HepG2 (cell line): Measurements from ENCODE around the gene PTCD1. TPM values are rescaled to one million over a fixed set of nuclear protein-coding genes. Genes with fewer than 3 reads are reported as not detected.

ENCODE experiments used
- AGO2 ChIP-seq: fragments of 200-400 bp; formaldehyde crosslinking; optimal IDR thresholded peaks from 2 replicates; pipeline ENCODE3; 2017; ENCODE audit warnings: mild to moderate bottlenecking, low read depth, low read length, moderate library complexity
- BHLHE40 ChIP-seq: IDR thresholded peaks from 2 replicates; pipeline ENCODE4 v1.6.1; 2011; ENCODE audit warnings: low read length, improper control_type of control experiment
- BORCS8-MEF2B ChIP-seq: sonication (generic); formaldehyde crosslinking; IDR thresholded peaks from 2 replicates; pipeline ENCODE4 v1.8.0; 2022; ENCODE audit warnings: mild to moderate bottlenecking, missing genetic modification reagents
- DNMT3B ChIP-seq: conservative IDR thresholded peaks from 2 replicates; pipeline ENCODE4 v1.6.1; 2016; ENCODE audit warnings: missing biosample characterization, control low read depth
- HBP1 ChIP-seq: IDR thresholded peaks from 2 replicates; pipeline ENCODE4 v1.6.1; 2016; ENCODE audit warnings: low read depth, control low read depth
- HNF4A ChIP-seq: sonication (generic); formaldehyde crosslinking; IDR thresholded peaks from 2 replicates; pipeline ENCODE4 v1.4.0; 2020; ENCODE audit warnings: missing genetic modification reagents
- MED13 ChIP-seq: sonication (generic); formaldehyde crosslinking; IDR thresholded peaks from 2 replicates; pipeline ENCODE4 v1.5.0; 2020; ENCODE audit warnings: missing genetic modification reagents
- NFATC3 ChIP-seq: sonication (generic); formaldehyde crosslinking; IDR thresholded peaks from 2 replicates; pipeline ENCODE4 v1.5.1; 2020; ENCODE audit warnings: mild to moderate bottlenecking, missing genetic modification reagents
- NFKB2 ChIP-seq: sonication (generic); formaldehyde crosslinking; IDR thresholded peaks from 2 replicates; pipeline ENCODE4 v1.4.0; 2020; ENCODE audit warnings: missing genetic modification reagents, borderline replicate concordance
- PHF5A ChIP-seq: IDR thresholded peaks from one replicate; pipeline ENCODE4 v1.6.1; 2018; ENCODE audit warnings: low read depth, missing genetic modification reagents; ENCODE audit not compliant: unreplicated experiment
- RFXAP ChIP-seq: sonication (generic); formaldehyde crosslinking; IDR thresholded peaks from 2 replicates; pipeline ENCODE4 v1.4.0; 2020; ENCODE audit warnings: missing genetic modification reagents, borderline replicate concordance
- SRSF1 ChIP-seq: fragments of 200-400 bp; formaldehyde crosslinking; optimal IDR thresholded peaks from 2 replicates; pipeline ENCODE3; 2017; ENCODE audit warnings: mild to moderate bottlenecking, low read depth, low read length, moderate library complexity
- TEF ChIP-seq: sonication (generic); formaldehyde crosslinking; IDR thresholded peaks from 2 replicates; pipeline ENCODE4 v1.5.0; 2020; ENCODE audit warnings: missing genetic modification reagents
- THAP7 ChIP-seq: sonication (generic); formaldehyde crosslinking; IDR thresholded peaks from 2 replicates; pipeline ENCODE4 v1.8.1; 2023; ENCODE audit warnings: mild to moderate bottlenecking, missing genetic modification reagents
- ZC3H4 ChIP-seq: sonication (generic); formaldehyde crosslinking; IDR thresholded peaks from 2 replicates; pipeline ENCODE4 v1.4.0; 2020; ENCODE audit warnings: missing genetic modification reagents, borderline replicate concordance
- ZNF446 ChIP-seq: sonication (generic); formaldehyde crosslinking; IDR thresholded peaks from 2 replicates; pipeline ENCODE4 v1.5.0; 2020; ENCODE audit warnings: mild to moderate bottlenecking, missing genetic modification reagents
- ZNF563 ChIP-seq: sonication (generic); formaldehyde crosslinking; IDR thresholded peaks from 2 replicates; pipeline ENCODE4 v1.8.0; 2022; ENCODE audit warnings: mild to moderate bottlenecking, moderate library complexity, missing genetic modification reagents
- ZNF614 ChIP-seq: IDR thresholded peaks from 2 replicates; pipeline ENCODE4 v1.6.1; 2018; ENCODE audit warnings: missing biosample characterization, missing genetic modification reagents, inconsistent platforms, borderline replicate concordance
- ZNF768 ChIP-seq: sonication (generic); formaldehyde crosslinking; IDR thresholded peaks from 2 replicates; pipeline ENCODE4 v1.4.0; 2020; ENCODE audit warnings: missing genetic modification reagents
- polyA plus RNA-seq, 8 experiments: library from polyadenylated mRNA; depleted of rRNA in 3 of 8; stranded (reverse) in 7 of 8; unstranded in 1 of 8; fragments of >200 nt; fragmentation: Illumina TruSeq in 4 of 8; extraction: Trizol in 4 of 8; gene quantifications; 2 replicates each; pipeline versions ENCODE4 v1.2.1 to v1.2.3, GENCODE V29; 2011 to 2016; ENCODE audit warnings: low read depth in 4 of 8, missing spikeins in 1 of 8, mixed read lengths in 1 of 8; ENCODE audit not compliant: insufficient read depth in 1 of 8
- total RNA-seq, 5 experiments: library from RNA; depleted of rRNA; stranded (reverse); fragments of >200 nt; fragmentation: Illumina TruSeq; extraction: Trizol; gene quantifications; 2 replicates each; pipeline ENCODE4 v1.2.3, GENCODE V29; 2016; ENCODE audit warnings: low read depth in 1 of 5
- TF ChIP-seq, protein P1 (sequence below): sonication (generic); formaldehyde crosslinking; IDR thresholded peaks from 2 replicates; pipeline ENCODE4 v1.4.0; 2020; ENCODE audit warnings: missing genetic modification reagents, mild to moderate bottlenecking, borderline replicate concordance
- TF ChIP-seq, protein P2 (sequence below): sonication (generic); formaldehyde crosslinking; IDR thresholded peaks from 2 replicates; pipeline ENCODE4 v1.8.0; 2022; ENCODE audit warnings: mild to moderate bottlenecking, missing genetic modification reagents

PTCD1 gene
- total and polyA plus RNA-seq, 2 of the 13 experiments (the other 11 are each of a cell fraction or from before 2014, with no cell fraction given), result 3.0 to 8.4 TPM

DNA sequence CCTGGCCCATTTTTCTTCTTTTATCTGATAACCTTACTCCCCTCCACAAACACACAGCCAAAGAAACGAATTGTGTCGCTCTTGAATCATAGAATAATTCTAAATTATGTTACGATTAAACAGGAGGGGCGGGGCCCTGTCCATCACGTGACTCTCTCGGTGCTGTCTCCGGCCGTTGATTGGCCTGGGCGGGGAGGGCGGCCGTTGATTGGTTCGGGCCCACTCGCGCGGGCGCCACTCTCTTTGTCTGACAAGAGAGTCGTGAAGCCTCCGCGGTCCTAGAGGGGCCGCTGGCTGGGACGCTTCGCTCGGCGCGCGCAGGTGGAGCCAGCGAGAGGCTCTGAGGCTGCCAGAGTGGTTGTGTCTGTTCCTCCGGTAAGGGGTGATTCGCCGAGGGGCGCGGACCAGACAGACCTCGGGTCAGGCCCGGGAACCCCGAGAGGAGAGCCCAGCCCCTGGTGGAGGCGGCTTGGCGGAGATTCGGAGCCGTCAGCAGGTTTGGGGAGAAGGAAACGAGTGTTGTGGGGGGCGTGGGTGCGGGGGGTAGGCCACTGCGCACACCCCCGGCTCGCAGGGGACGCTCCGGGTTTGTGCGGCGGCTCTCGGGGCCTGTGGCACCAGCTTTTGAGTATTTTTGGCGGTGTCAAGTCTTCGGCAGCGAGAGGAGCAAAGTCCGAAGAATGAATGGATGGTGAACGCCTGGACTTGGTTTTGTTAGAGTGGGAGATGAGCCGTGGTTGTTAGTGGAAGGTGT lies 34.1 kb upstream of the PTCD1 start, which contains the start of gene ZNF789 (continued):
- TF ChIP-seq, protein P1, sequence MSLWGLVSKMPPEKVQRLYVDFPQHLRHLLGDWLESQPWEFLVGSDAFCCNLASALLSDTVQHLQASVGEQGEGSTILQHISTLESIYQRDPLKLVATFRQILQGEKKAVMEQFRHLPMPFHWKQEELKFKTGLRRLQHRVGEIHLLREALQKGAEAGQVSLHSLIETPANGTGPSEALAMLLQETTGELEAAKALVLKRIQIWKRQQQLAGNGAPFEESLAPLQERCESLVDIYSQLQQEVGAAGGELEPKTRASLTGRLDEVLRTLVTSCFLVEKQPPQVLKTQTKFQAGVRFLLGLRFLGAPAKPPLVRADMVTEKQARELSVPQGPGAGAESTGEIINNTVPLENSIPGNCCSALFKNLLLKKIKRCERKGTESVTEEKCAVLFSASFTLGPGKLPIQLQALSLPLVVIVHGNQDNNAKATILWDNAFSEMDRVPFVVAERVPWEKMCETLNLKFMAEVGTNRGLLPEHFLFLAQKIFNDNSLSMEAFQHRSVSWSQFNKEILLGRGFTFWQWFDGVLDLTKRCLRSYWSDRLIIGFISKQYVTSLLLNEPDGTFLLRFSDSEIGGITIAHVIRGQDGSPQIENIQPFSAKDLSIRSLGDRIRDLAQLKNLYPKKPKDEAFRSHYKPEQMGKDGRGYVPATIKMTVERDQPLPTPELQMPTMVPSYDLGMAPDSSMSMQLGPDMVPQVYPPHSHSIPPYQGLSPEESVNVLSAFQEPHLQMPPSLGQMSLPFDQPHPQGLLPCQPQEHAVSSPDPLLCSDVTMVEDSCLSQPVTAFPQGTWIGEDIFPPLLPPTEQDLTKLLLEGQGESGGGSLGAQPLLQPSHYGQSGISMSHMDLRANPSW (CRISPR knock-in tag), result 0 out of 2 replicates have a peak, but pooled peaks have one; percentile 55
- TF ChIP-seq AGO2, result peak; percentile 69
- TF ChIP-seq ZNF563 (CRISPR knock-in tag), result peak; percentile 28; the same call in 1 of the 2 replicates
- peak; percentile 23; the same call in 1 of the 2 replicates for TF ChIP-seq ZNF446 (CRISPR knock-in tag)
- TF ChIP-seq THAP7, result peak; percentile 71
- peak; percentile 51; the same call in 1 of the 2 replicates for TF ChIP-seq ZNF768 (CRISPR knock-in tag)
- TF ChIP-seq HNF4A, result peak; percentile 33; the same call in 1 of the 2 replicates
- TF ChIP-seq ZC3H4 (CRISPR knock-in tag), result no peak
- peak; percentile 76 for TF ChIP-seq BHLHE40
- TF ChIP-seq TEF (CRISPR knock-in tag), result no peak
- peak; percentile 78; the same call in 1 of the 2 replicates for TF ChIP-seq NFKB2
- TF ChIP-seq, protein P2, sequence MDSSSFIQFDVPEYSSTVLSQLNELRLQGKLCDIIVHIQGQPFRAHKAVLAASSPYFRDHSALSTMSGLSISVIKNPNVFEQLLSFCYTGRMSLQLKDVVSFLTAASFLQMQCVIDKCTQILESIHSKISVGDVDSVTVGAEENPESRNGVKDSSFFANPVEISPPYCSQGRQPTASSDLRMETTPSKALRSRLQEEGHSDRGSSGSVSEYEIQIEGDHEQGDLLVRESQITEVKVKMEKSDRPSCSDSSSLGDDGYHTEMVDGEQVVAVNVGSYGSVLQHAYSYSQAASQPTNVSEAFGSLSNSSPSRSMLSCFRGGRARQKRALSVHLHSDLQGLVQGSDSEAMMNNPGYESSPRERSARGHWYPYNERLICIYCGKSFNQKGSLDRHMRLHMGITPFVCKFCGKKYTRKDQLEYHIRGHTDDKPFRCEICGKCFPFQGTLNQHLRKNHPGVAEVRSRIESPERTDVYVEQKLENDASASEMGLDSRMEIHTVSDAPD (CRISPR knock-in tag), result no peak
- TF ChIP-seq SRSF1, result peak; percentile 47
- peak; percentile 56; the same call in 1 of the 2 replicates for TF ChIP-seq RFXAP
- TF ChIP-seq ZNF614, result no peak
- no peak for TF ChIP-seq NFATC3 (CRISPR knock-in tag)
- peak; percentile 17 for TF ChIP-seq PHF5A
- 0 out of 2 replicates have a peak, but pooled peaks have one; percentile 27 for TF ChIP-seq BORCS8-MEF2B (CRISPR knock-in tag)
- TF ChIP-seq MED13, result no peak; the same call in 1 of the 2 replicates
- peak; percentile 85 for TF ChIP-seq HBP1 (CRISPR knock-in tag)
- TF ChIP-seq DNMT3B (CRISPR knock-in tag), result peak; percentile 72; the same call in 1 of the 2 replicates
